Neural progenitor cell (in vitro differentiated cells): ENCODE results near the gene AKAP3. TPM values are rescaled to one million over a fixed set of nuclear protein-coding genes. Genes with fewer than 3 reads are reported as not detected.

Experiments used
- DNase-seq: peaks from one replicate; pipeline ENCODE4 v3.0.0-alpha.2; 2016; ENCODE audit warnings: low spot score
- H2AFZ ChIP-seq: fragments of 200-600 bp; sonication (generic); replicated peaks from 2 replicates; pipeline ENCODE4 v1.6.1; 2016; ENCODE audit warnings: antibody characterized with exemption
- H3F3A ChIP-seq: fragments of 200-600 bp; sonication (generic); 2 replicates; pipeline ENCODE4 v1.6.1; 2016; ENCODE audit warnings: antibody characterized with exemption, low read depth
- H3K27ac ChIP-seq: fragments of 200-600 bp; sonication (generic); 2 replicates; pipeline ENCODE4 v1.5.1; 2016; ENCODE audit warnings: mild to moderate bottlenecking
- H3K27me3 ChIP-seq: fragments of 200-600 bp; sonication (generic); 2 replicates; pipeline ENCODE4 v1.6.1; 2016; ENCODE audit warnings: mild to moderate bottlenecking, moderate library complexity
- H3K36me3 ChIP-seq: fragments of 200-600 bp; sonication (generic); 2 replicates; pipeline ENCODE4 v1.5.1; 2016
- H3K4me1 ChIP-seq: fragments of 200-600 bp; sonication (generic); 2 replicates; pipeline ENCODE4 v1.6.1; 2016; ENCODE audit warnings: mixed run types
- H3K4me2 ChIP-seq: fragments of 200-600 bp; sonication (generic); 2 replicates; pipeline ENCODE4 v1.6.1; 2016
- H3K4me3 ChIP-seq: fragments of 200-600 bp; sonication (generic); 2 replicates; pipeline ENCODE4 v1.5.1; 2016
- H3K79me2 ChIP-seq: fragments of 200-600 bp; sonication (generic); 2 replicates; pipeline ENCODE4 v1.6.1; 2016; ENCODE audit warnings: low read depth
- H3K9ac ChIP-seq: fragments of 200-600 bp; sonication (generic); 2 replicates; pipeline ENCODE4 v1.6.1; 2016
- H3K9me3 ChIP-seq: fragments of 200-600 bp; sonication (generic); 2 replicates; pipeline ENCODE4 v1.5.1; 2016; ENCODE audit warnings: low read depth
- H4K20me1 ChIP-seq: fragments of 200-600 bp; sonication (generic); 2 replicates; pipeline ENCODE4 v1.6.1; 2016; ENCODE audit warnings: low read depth
- H3K27ac Mint-ChIP-seq: 3 replicates; pipeline ENCODE4 v1.8.0; 2021; ENCODE audit warnings: mixed read lengths
- H3K27me3 Mint-ChIP-seq: 2 replicates; pipeline ENCODE4 v1.8.0; 2022; ENCODE audit warnings: low read depth, mild to moderate bottlenecking, inconsistent platforms, moderate library complexity, mixed read lengths; ENCODE audit not compliant: insufficient read depth
- H3K36me3 Mint-ChIP-seq: 3 replicates; pipeline ENCODE4 v1.8.0; 2021; ENCODE audit warnings: mixed read lengths
- H3K4me1 Mint-ChIP-seq: 3 replicates; pipeline ENCODE4 v1.8.0; 2021; ENCODE audit warnings: mixed read lengths
- H3K4me3 Mint-ChIP-seq: 3 replicates; pipeline ENCODE4 v1.8.0; 2021; ENCODE audit warnings: mild to moderate bottlenecking, moderate library complexity, mixed read lengths
- H3K9me3 Mint-ChIP-seq: 3 replicates; pipeline ENCODE4 v1.8.0; 2020; ENCODE audit warnings: mixed read lengths
- EZH2 ChIP-seq: fragments of 200-600 bp; sonication (generic); IDR thresholded peaks from 2 replicates; pipeline ENCODE4 v1.6.1; 2017; ENCODE audit warnings: antibody characterized with exemption, mild to moderate bottlenecking, moderate library complexity
- EZH2phosphoT487 ChIP-seq: fragments of 200-600 bp; sonication (generic); IDR thresholded peaks from 2 replicates; pipeline ENCODE4 v1.6.1; 2017; ENCODE audit warnings: antibody characterized with exemption
- total RNA-seq: library from RNA; depleted of rRNA; stranded (reverse); fragments of >200 nt; gene quantifications from 2 replicates; pipeline ENCODE4 v1.2.3, GENCODE V29; 2015; ENCODE audit warnings: low replicate concordance
- TF ChIP-seq, protein P1 (sequence below): fragments of 200-600 bp; sonication (generic); IDR thresholded peaks from 2 replicates; pipeline ENCODE4 v1.5.1; 2017; ENCODE audit warnings: antibody characterized with exemption, mild to moderate bottlenecking

AKAP3 gene
- total RNA-seq, 1 donor from 2014 or later = 3.0 TPM

DNA sequence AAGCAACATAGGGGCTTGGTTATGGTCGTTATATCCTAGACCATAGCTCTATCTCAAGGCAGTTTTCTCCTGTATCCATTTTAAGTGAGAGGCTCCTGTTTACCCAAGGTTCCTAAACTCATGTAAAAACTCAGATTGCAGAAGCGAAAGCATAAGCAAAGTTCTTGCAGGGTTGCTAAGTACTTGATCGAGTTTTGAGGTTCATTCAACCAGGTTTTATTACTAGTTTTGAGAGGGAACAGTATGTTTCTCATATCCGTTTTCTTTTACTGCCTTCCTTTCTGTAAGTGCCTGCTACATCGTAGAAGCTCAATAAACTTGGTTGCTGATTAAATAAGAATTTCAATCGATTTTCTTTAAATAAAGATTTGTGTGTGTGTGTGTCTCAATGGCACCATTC lies 5.1 kb downstream of the AKAP3 start:
- TF ChIP-seq, protein P1, sequence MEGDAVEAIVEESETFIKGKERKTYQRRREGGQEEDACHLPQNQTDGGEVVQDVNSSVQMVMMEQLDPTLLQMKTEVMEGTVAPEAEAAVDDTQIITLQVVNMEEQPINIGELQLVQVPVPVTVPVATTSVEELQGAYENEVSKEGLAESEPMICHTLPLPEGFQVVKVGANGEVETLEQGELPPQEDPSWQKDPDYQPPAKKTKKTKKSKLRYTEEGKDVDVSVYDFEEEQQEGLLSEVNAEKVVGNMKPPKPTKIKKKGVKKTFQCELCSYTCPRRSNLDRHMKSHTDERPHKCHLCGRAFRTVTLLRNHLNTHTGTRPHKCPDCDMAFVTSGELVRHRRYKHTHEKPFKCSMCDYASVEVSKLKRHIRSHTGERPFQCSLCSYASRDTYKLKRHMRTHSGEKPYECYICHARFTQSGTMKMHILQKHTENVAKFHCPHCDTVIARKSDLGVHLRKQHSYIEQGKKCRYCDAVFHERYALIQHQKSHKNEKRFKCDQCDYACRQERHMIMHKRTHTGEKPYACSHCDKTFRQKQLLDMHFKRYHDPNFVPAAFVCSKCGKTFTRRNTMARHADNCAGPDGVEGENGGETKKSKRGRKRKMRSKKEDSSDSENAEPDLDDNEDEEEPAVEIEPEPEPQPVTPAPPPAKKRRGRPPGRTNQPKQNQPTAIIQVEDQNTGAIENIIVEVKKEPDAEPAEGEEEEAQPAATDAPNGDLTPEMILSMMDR = no peak
- TF ChIP-seq EZH2 (no peak), EZH2phosphoT487 (no peak)
- no peak for DNase-seq
- no peaks in the 10 kb centered on the region for H4K20me1 ChIP-seq
- no peaks in the 10 kb centered on the region for H3F3A ChIP-seq
- no peak overlapping the region for H3K4me2 ChIP-seq
- peaks cover 7% of the 10 kb centered on the region for H3K79me2 ChIP-seq
- peaks cover 10% of the 10 kb centered on the region for H3K4me1 Mint-ChIP-seq
- no peak overlapping the region for H3K4me3 Mint-ChIP-seq
- no peaks in the 10 kb centered on the region for H3K9me3 Mint-ChIP-seq
- H2AFZ ChIP-seq = no peak overlapping the region
- H3K36me3 ChIP-seq = no peaks in the 10 kb centered on the region
- no peak overlapping the region for H3K4me3 ChIP-seq
- H3K27ac Mint-ChIP-seq = no peak overlapping the region
- peaks cover 7% of the 10 kb centered on the region for H3K4me1 ChIP-seq
- H3K9ac ChIP-seq = no peak overlapping the region
- H3K9me3 ChIP-seq = no peaks in the 10 kb centered on the region
- H3K27me3 ChIP-seq = no peaks in the 10 kb centered on the region
- H3K36me3 Mint-ChIP-seq = no peaks in the 10 kb centered on the region
- H3K27ac ChIP-seq = no peak overlapping the region
- H3K27me3 Mint-ChIP-seq = peaks cover 2% of the 10 kb centered on the region

DNA sequence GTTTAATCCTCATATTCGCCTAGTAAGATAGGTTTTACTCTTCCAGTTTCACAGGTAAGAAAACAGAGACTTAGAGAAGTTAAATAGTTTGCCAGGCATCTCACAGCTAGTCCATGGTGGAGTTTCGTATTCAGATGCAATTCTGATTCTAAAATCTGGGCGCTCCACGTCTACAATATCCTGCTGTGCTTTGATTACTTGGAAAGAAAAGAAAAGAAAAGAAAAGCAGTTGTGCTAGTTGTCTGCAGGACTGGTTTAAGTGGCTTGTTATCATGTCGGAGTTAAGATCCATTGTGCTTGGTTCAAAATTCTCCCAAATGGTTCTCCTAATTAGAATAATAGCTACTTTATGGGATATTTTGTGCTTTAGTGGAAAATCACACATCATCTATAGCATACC lies 18.6 kb downstream of the AKAP3 start:
- H3K27ac ChIP-seq = no peak overlapping the region
- peak; percentile 40 for DNase-seq
- no peaks in the 10 kb centered on the region for H3K36me3 ChIP-seq
- H3K9me3 ChIP-seq = no peaks in the 10 kb centered on the region
- no peak overlapping the region for H3K9ac ChIP-seq
- H3K79me2 ChIP-seq = no peaks in the 10 kb centered on the region
- no peaks in the 10 kb centered on the region for H3K27me3 ChIP-seq
- TF ChIP-seq EZH2 (no peak), EZH2phosphoT487 (no peak)
- TF ChIP-seq, protein P1 = no peak
- Mint-ChIP-seq H3K4me1 (peaks cover 3% of the 10 kb centered on the region), H3K27ac (no peak overlapping the region), H3K36me3 (peaks cover 2% of the 10 kb centered on the region), H3K9me3 (peaks cover 6% of the 10 kb centered on the region), H3K27me3 (peaks cover 2% of the 10 kb centered on the region), H3K4me3 (no peak overlapping the region)
- peak overlapping the region; percentile 53 for H3K4me2 ChIP-seq
- H4K20me1 ChIP-seq = no peaks in the 10 kb centered on the region
- peaks cover 15% of the 10 kb centered on the region for H3K4me1 ChIP-seq
- H2AFZ ChIP-seq = no peak overlapping the region
- H3F3A ChIP-seq = no peaks in the 10 kb centered on the region
- H3K4me3 ChIP-seq = no peak overlapping the region

DNA sequence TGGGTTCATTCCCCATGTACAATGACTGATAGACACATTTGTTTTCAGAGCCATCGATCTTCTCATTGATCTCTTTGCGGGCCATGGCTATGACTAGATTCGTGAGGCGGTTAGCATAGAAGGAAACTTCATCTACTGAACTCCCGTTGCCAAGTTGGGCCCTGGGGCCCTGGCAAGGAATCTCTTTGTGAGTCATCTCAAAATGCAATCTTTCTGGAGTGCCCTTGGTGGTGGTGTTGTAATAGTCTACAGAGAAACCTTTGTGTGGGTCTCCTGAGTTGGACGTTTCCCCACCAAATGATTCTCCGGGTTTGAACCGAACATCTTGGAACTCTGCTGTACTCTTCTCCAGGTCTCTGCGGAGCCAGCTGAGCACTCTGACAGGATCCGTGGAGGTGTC lies 20.4 kb downstream of the AKAP3 start:
- no peaks in the 10 kb centered on the region for H3K27me3 ChIP-seq
- H3K27me3 Mint-ChIP-seq = peaks cover 5% of the 10 kb centered on the region
- peaks cover 2% of the 10 kb centered on the region for H3K9me3 Mint-ChIP-seq
- TF ChIP-seq, protein P1 = no peak
- no peak for TF ChIP-seq EZH2phosphoT487
- no peak for TF ChIP-seq EZH2
- no peak overlapping the region for H3K27ac Mint-ChIP-seq
- H3K4me3 Mint-ChIP-seq = no peak overlapping the region
- no peaks in the 10 kb centered on the region for H3K36me3 ChIP-seq
- H4K20me1 ChIP-seq = no peaks in the 10 kb centered on the region
- DNase-seq = no peak
- no peak overlapping the region for H3K4me3 ChIP-seq
- no peaks in the 10 kb centered on the region for H3K9me3 ChIP-seq
- H3K9ac ChIP-seq = no peak overlapping the region
- H3K4me1 Mint-ChIP-seq = peaks cover 3% of the 10 kb centered on the region
- H3K4me2 ChIP-seq = no peak overlapping the region
- H3F3A ChIP-seq = no peaks in the 10 kb centered on the region
- peaks cover 15% of the 10 kb centered on the region for H3K4me1 ChIP-seq
- H3K27ac ChIP-seq = no peak overlapping the region
- no peaks in the 10 kb centered on the region for H3K36me3 Mint-ChIP-seq
- H3K79me2 ChIP-seq = no peaks in the 10 kb centered on the region
- H2AFZ ChIP-seq = no peak overlapping the region
